Measurements from ENCODE around the gene TAF15. TPM values are rescaled to one million over a fixed set of nuclear protein-coding genes. Genes with fewer than 3 reads are reported as not detected.

The TAF15 gene
- total RNA-seq, 2 experiments from 2014 or later, result 269 to 271 TPM

DNA sequence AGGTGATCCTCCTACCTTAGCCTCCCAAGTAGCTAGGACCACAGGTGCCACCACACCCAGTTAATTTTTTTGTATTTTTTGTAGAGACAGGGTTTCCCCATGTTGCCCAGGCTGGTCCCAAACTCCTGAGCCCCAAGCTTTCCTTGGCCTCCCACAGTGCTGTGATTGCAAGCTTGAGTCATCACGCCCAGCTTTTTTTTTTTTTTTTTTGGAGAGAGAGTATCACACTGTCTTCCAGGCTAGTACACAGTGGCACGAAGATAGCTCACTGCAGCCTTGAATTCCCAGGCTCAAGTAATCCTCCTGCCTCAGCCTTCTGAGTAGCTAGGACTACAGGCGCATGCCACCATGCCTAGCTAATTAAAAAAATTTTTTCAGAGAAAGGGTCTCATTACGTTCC lies 32.2 kb downstream of the TAF15 start:
- DNase-seq, result no peak
- CTCF ChIA-PET, result interaction anchor here (1.3 kb wide), 1 partner anchor 9 kb away, joined by 6 read pairs; no protein-coding TSS in a partner anchor
- Mint-ChIP-seq H3K27ac (no peak overlapping the region), H3K4me1 (ENCODE audit: low read depth) (peaks cover 6% of the 10 kb centered on the region), H3K9me3 (no peaks in the 10 kb centered on the region), H3K27me3 (no peaks in the 10 kb centered on the region), H3K36me3 (peaks cover 48% of the 10 kb centered on the region), H3K4me3 (no peak overlapping the region)
- intact Hi-C loops (cut with micrococcal nuclease), result loop anchor here (10.0 kb wide), 1 partner anchor 303 kb away; no protein-coding TSS in a partner anchor
- POLR2A ChIA-PET, result no interaction called here

DNA sequence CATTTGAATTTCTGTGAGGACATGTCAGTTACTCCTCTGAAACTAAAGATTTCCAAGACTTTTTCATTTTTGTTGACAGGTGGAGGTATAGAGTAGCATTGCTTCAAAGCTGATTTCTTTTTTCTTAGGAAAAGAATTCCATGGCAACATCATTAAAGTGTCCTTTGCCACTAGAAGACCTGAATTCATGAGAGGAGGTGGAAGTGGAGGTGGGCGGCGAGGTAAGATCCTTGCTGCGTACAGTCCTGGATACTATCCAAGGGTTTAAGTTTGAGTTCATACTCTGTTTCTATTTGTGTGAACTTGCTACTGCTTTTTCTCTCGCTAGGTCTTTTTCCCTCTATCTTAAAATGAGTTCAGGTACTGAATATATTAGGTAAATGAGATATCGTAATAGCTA lies 33.0 kb downstream of the TAF15 start:
- DNase-seq, result no peak
- intact Hi-C loops (cut with micrococcal nuclease), result loop anchor here (10.0 kb wide), 1 partner anchor 303 kb away; no protein-coding TSS in a partner anchor
- ChIA-PET POLR2A (interaction anchor here (0.6 kb wide), 1 partner anchor 48 kb away, joined by 3 read pairs; no protein-coding TSS in a partner anchor), CTCF (no interaction called here)
- no peaks in the 10 kb centered on the region for H3K9me3 Mint-ChIP-seq
- peaks cover 9% of the 10 kb centered on the region for H3K4me1 Mint-ChIP-seq (ENCODE audit: low read depth)
- peak overlapping the region; percentile 4 for H3K27ac Mint-ChIP-seq
- no peaks in the 10 kb centered on the region for H3K27me3 Mint-ChIP-seq
- H3K36me3 Mint-ChIP-seq, result peaks cover 44% of the 10 kb centered on the region
- no peak overlapping the region for H3K4me3 Mint-ChIP-seq

DNA sequence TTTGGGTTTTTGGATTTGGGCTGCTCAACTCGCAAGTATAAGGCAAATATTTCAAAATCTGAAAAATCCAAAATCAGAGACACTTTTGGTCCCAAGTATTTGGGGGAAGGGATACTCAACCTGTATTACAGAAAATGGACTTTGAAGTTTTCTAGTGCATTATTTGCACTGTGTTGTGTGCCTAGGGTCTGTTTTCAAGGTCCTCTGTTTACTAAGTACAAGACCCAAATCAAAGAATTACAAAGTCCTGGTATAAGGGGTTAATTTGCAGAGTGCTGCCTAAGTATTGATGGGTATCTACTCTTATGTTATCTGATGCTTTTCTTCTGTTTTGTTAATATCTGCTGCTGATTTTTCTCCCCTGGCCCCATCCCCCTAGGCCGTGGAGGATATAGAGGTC lies 34.4 kb downstream of the TAF15 start:
- H3K27me3 Mint-ChIP-seq, result no peaks in the 10 kb centered on the region
- intact Hi-C loops (cut with micrococcal nuclease), result loop anchor here (10.0 kb wide), 1 partner anchor 301 kb away; no protein-coding TSS in a partner anchor
- H3K27ac Mint-ChIP-seq, result no peak overlapping the region
- ChIA-PET POLR2A (no interaction called here), CTCF (no interaction called here)
- no peak overlapping the region for H3K4me3 Mint-ChIP-seq
- H3K9me3 Mint-ChIP-seq, result no peaks in the 10 kb centered on the region
- H3K36me3 Mint-ChIP-seq, result peaks cover 41% of the 10 kb centered on the region
- H3K4me1 Mint-ChIP-seq (ENCODE audit: low read depth), result peaks cover 9% of the 10 kb centered on the region
- no peak for DNase-seq

DNA sequence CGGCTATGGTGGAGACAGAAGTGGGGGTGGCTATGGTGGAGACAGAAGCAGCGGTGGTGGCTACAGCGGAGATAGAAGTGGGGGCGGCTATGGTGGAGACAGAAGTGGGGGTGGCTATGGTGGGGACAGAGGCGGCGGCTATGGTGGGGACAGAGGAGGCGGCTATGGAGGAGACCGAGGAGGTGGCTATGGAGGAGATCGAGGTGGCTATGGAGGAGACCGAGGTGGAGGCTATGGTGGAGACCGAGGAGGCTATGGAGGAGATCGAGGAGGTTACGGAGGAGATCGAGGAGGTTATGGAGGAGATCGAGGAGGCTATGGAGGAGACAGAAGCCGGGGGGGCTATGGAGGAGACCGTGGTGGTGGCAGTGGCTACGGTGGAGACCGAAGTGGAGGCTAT lies 35.3 kb downstream of the TAF15 start:
- H3K9me3 Mint-ChIP-seq, result no peaks in the 10 kb centered on the region
- DNase-seq, result no peak
- H3K27me3 Mint-ChIP-seq, result no peaks in the 10 kb centered on the region
- ChIA-PET POLR2A (no interaction called here), CTCF (no interaction called here)
- H3K4me3 Mint-ChIP-seq, result no peak overlapping the region
- intact Hi-C loops (cut with micrococcal nuclease), result loop anchor here (10.0 kb wide), 1 partner anchor 300 kb away; no protein-coding TSS in a partner anchor
- H3K27ac Mint-ChIP-seq, result no peak overlapping the region
- peaks cover 42% of the 10 kb centered on the region for H3K36me3 Mint-ChIP-seq
- H3K4me1 Mint-ChIP-seq (ENCODE audit: low read depth), result peaks cover 10% of the 10 kb centered on the region

DNA sequence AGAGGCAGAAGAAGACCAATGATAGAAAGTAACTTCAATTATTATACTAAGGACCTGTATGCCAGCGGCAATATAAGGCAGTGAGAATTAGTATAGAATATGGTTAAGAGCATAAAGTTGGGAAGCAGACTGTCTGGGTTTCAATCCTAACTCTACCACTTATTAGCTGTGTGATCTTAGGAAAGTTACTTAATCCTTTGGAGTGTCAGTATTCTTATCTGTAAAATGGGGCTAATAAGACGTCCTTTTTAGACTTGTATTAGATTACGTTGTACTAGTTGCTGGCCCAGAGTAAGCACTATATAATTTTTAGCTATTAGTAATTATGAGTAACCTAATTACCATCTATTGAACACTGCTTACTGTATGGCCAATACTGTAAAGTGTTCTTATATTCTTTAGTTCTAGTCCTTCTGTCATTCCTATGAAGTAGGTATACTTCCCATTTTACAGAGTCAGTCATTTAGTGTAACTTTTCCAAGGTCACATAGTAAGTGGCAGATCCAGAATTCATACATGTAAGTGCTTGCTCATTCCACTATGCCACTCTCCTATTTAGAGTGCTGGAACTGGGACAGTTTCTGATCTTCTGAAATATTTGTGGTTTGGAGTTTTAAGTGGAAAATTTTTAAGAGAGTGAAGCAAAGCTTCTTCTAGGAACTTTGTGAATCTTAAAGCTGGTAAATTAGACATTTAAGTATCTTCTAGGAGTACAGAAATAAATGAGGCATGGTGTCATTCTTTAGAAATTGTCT lies 36.9 kb downstream of the TAF15 start:
- Mint-ChIP-seq H3K4me3 (no peak overlapping the region), H3K27me3 (no peaks in the 10 kb centered on the region), H3K36me3 (peaks cover 39% of the 10 kb centered on the region), H3K27ac (no peak overlapping the region), H3K4me1 (ENCODE audit: low read depth) (peaks cover 13% of the 10 kb centered on the region), H3K9me3 (no peaks in the 10 kb centered on the region)
- ChIA-PET CTCF (interaction anchor here (1.1 to 3.6 kb wide), 2 partner anchors 82 to 669 kb away, joined by 3 to 16 read pairs; no protein-coding TSS in a partner anchor), POLR2A (interaction anchor here (0.9 kb wide), 1 partner anchor 11 kb away, joined by 3 read pairs; no protein-coding TSS in a partner anchor)
- intact Hi-C loops (cut with micrococcal nuclease), result loop anchor here (5.0 to 10.0 kb wide), 3 partner anchors 86 to 299 kb away; partner anchors contain the start of gene RDM1
- DNase-seq, result no peak

DNA sequence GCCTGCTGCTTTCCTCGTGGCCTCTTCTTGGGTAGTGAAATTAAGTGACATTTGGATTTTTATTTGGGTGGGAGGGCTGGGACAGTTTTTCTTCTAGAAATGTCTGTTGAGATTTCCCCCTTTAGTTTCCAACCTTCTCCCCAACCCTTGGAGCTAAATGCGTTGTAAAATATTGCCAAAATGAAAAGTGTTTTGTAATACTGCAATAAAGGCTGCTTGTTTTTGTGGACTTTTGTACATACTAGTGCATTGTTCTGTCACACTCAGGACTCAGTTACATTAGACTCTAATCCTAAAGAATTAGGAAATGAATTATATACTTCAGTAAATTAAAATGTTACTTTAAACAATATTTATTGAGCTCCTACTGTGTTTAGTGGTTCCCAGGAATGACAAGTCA lies 37.7 kb downstream of the TAF15 start:
- no peak for DNase-seq
- peaks cover 13% of the 10 kb centered on the region for H3K4me1 Mint-ChIP-seq (ENCODE audit: low read depth)
- intact Hi-C loops (cut with micrococcal nuclease), result loop anchor here (5.0 to 10.0 kb wide), 3 partner anchors 85 to 298 kb away; partner anchors contain the start of gene RDM1
- CTCF ChIA-PET, result interaction anchor here (1.0 to 3.6 kb wide), 6 partner anchors 50 to 668 kb away, joined by 3 to 21 read pairs (median 5); partner anchors contain the start of gene RDM1
- H3K27ac Mint-ChIP-seq, result no peak overlapping the region
- H3K9me3 Mint-ChIP-seq, result no peaks in the 10 kb centered on the region
- peaks cover 40% of the 10 kb centered on the region for H3K36me3 Mint-ChIP-seq
- H3K27me3 Mint-ChIP-seq, result no peaks in the 10 kb centered on the region
- POLR2A ChIA-PET, result interaction anchor here (0.9 kb wide), 1 partner anchor 10 kb away, joined by 3 read pairs; no protein-coding TSS in a partner anchor
- no peak overlapping the region for H3K4me3 Mint-ChIP-seq

DNA sequence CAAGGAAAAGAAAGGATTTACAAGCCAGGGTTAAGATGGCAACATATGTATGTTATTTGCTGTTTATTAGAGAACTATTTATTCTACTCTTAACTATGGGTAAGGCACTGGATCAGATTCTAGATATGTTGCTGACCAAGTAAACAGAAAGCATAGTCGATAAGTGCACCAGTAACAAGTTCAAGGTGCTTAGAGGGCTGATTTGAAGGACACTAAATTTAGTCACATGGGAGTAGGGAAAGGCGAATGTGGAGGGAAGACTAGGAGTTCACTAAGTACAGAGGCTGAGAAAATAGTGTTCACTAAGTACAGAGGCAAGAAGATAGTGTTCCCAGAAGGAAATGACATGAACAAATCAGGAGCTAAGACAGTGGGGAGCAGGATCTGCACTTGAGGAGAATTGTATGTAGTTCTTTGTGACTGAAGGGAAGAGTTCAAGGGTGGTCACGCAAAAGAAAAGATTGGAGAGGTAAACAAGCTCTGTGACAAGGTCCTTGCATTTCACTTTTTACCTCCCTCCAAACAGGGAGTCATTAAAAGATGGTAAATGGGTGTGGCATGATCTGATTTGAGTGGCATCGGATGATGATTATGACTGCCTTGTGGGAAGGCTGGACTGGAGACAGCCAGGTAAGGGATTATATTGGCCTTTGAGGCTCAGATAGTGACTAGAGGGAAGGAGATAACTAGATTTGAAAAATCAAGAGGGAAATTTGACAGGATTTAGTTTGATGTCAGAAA lies 38.5 kb downstream of the TAF15 start:
- ChIA-PET CTCF (interaction anchor here (0.6 to 3.6 kb wide), 16 partner anchors 9 to 301 kb away, joined by 3 to 21 read pairs (median 6); partner anchors contain the start of gene RDM1), POLR2A (interaction anchor here (0.7 kb wide), 1 partner anchor 84 kb away, joined by 4 read pairs; no protein-coding TSS in a partner anchor)
- Mint-ChIP-seq H3K4me3 (no peak overlapping the region), H3K36me3 (peaks cover 38% of the 10 kb centered on the region), H3K9me3 (no peaks in the 10 kb centered on the region), H3K4me1 (ENCODE audit: low read depth) (peaks cover 13% of the 10 kb centered on the region), H3K27ac (peak overlapping the region; percentile 19), H3K27me3 (no peaks in the 10 kb centered on the region)
- DNase-seq, result no peak
- intact Hi-C loops (cut with micrococcal nuclease), result loop anchor here (5.0 to 10.0 kb wide), 3 partner anchors 84 to 297 kb away; partner anchors contain the start of gene RDM1

DNA sequence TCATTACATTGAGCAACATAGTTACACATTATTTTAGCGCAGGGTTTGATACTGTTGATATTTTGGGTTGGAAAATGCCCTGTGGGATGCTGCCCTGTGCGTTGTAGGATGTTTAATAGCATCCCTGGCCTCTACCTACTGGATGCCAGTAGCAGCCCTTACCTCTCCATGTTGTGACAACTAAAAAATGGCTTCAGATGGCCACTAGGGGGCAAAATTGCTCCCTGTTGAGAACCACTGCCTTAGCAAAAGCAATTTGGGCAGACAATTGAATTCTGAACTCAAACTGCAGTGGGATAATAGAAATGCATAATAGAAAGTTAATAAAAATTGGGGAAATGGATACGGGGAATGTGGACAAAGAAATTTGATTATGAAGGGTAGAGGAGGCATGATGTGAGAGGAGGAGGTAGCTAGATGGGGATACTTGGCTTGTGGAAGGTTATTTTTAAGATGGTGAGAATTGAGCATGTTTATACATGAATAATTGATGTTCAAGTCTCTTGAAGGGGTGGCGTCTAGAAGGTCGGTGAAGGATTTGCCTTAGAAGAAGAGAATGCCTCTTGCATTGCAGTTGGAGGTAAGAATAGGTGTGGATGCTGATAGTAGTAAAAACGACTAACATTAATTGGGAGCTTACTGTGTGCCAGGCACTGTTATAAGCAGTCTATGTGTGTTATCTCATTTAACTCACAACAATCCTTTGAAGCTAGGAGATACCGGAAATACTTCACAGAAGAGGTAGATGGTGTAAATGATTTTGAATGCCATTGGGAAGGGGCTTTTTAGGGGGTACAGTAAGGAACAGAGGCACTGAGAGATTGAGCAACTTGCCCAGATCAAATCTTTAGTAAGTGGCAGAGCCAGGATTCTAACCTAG lies 40.4 kb downstream of the TAF15 start:
- ChIA-PET POLR2A (no interaction called here), CTCF (interaction anchor here (0.6 to 3.6 kb wide), 35 partner anchors 8 to 636 kb away, joined by 3 to 21 read pairs (median 5); partner anchors contain the start of genes RDM1 and TAF15)
- no peaks in the 10 kb centered on the region for H3K9me3 Mint-ChIP-seq
- intact Hi-C loops (cut with micrococcal nuclease), result loop anchor here (5.0 to 10.0 kb wide), 4 partner anchors 65 to 295 kb away; partner anchors contain the start of gene RDM1
- peak; percentile 62 for DNase-seq
- H3K36me3 Mint-ChIP-seq, result peaks cover 29% of the 10 kb centered on the region
- no peak overlapping the region for H3K4me3 Mint-ChIP-seq
- H3K27ac Mint-ChIP-seq, result no peak overlapping the region
- no peaks in the 10 kb centered on the region for H3K27me3 Mint-ChIP-seq
- H3K4me1 Mint-ChIP-seq (ENCODE audit: low read depth), result peaks cover 13% of the 10 kb centered on the region

DNA sequence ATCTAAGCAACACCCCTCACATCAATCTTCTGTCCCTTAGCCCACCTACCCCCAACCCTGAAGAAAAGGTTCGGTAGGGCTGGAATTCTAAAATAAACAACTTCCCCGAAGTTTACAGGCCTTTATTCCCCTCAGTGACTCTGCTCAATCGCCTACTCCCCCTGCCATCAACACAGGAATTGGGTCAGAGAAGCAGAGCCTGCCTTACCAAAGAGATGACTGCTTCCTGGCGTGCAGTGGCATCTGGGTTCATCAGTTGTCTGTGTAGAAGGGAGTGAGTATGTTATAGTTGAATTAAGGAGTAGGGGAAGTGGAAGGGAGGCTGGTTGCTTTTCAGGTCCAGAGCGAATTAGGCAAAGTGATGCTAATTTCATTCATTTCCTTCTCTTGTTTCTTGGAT lies 46.7 kb downstream of the TAF15 start:
- no peaks in the 10 kb centered on the region for H3K27me3 Mint-ChIP-seq
- no peak overlapping the region for H3K4me3 Mint-ChIP-seq
- ChIA-PET CTCF (interaction anchor here (0.6 to 1.3 kb wide), 2 partner anchors 13 to 16 kb away, joined by 3 to 5 read pairs; no protein-coding TSS in a partner anchor), POLR2A (interaction anchor here (0.9 kb wide), 1 partner anchor 16 kb away, joined by 3 read pairs; no protein-coding TSS in a partner anchor)
- intact Hi-C loops (cut with micrococcal nuclease), result loop anchor here (10.0 kb wide), 1 partner anchor 59 kb away; no protein-coding TSS in a partner anchor
- no peak for DNase-seq
- peaks cover 11% of the 10 kb centered on the region for H3K4me1 Mint-ChIP-seq (ENCODE audit: low read depth)
- peak overlapping the region; percentile 20 for H3K27ac Mint-ChIP-seq
- H3K9me3 Mint-ChIP-seq, result no peaks in the 10 kb centered on the region
- peaks cover 12% of the 10 kb centered on the region for H3K36me3 Mint-ChIP-seq

DNA sequence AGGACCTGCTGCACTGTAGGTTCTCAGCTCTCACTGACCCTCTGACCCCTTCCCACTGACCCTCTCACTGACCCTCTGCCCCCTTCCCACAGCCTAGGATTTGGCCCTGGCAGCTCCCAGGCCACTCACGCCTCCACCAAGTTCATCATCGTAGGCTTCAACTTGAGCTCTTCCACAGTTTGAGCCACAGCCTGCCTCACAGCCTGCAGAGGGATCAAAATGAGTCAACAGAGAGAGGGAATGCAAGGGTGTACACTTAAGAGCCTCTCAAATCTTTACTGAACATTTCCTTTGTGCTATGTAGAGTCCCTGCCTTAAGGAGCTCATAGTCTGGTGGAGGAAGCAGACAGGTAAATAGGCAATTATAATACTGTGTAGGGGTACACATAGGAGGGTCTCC lies 47.3 kb downstream of the TAF15 start:
- no peak overlapping the region for H3K4me3 Mint-ChIP-seq
- peak; percentile 38 for DNase-seq
- no peaks in the 10 kb centered on the region for H3K9me3 Mint-ChIP-seq
- H3K27me3 Mint-ChIP-seq, result no peaks in the 10 kb centered on the region
- H3K4me1 Mint-ChIP-seq (ENCODE audit: low read depth), result peaks cover 11% of the 10 kb centered on the region
- no peak overlapping the region for H3K27ac Mint-ChIP-seq
- CTCF ChIA-PET, result interaction anchor here (1.1 to 1.8 kb wide), 3 partner anchors 8 to 120 kb away, joined by 3 to 5 read pairs (median 5); no protein-coding TSS in a partner anchor
- H3K36me3 Mint-ChIP-seq, result peaks cover 9% of the 10 kb centered on the region
- POLR2A ChIA-PET, result interaction anchor here (0.9 to 1.4 kb wide), 3 partner anchors 10 to 23 kb away, joined by 3 read pairs; no protein-coding TSS in a partner anchor
- intact Hi-C loops (cut with micrococcal nuclease), result loop anchor here (10.0 kb wide), 1 partner anchor 58 kb away; no protein-coding TSS in a partner anchor

DNA sequence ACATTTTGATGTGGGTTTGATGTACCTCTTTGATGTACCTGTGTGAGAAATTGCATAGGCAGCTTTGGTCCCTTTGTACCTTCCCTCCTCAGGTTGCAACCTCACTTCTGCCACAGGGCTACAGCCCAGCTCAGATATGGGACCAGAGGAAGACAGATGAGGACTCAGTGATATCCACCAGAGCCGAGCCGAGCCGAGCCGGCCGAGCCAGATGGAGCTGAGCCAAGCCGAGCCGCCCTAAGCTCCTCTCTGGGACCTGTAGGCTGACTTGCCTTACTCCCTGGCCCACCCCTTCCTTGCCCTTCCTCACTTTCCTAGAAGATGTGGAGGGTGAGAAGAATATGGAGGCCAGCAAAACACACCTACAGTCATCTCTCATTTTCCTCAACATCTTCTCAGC lies 55.6 kb downstream of the TAF15 start:
- POLR2A ChIA-PET, result interaction anchor here (1.2 kb wide), 1 partner anchor 25 kb away, joined by 3 read pairs; no protein-coding TSS in a partner anchor
- CTCF ChIA-PET, result interaction anchor here (2.6 kb wide), 1 partner anchor 15 kb away, joined by 10 read pairs; no protein-coding TSS in a partner anchor
- peaks cover 3% of the 10 kb centered on the region for H3K36me3 Mint-ChIP-seq

More for the DNA sequence above, 55.6 kb downstream of the TAF15 start:
- no peak for DNase-seq
- no peak overlapping the region for H3K27ac Mint-ChIP-seq
- H3K9me3 Mint-ChIP-seq, result no peaks in the 10 kb centered on the region
- H3K27me3 Mint-ChIP-seq, result no peaks in the 10 kb centered on the region
- H3K4me3 Mint-ChIP-seq, result no peak overlapping the region
- intact Hi-C loops (cut with micrococcal nuclease), result no loop called here
- H3K4me1 Mint-ChIP-seq (ENCODE audit: low read depth), result peaks cover 12% of the 10 kb centered on the region

All from activated CD4-positive, alpha-beta memory T cell treated with anti-CD3 and anti-CD28 coated beads for 36 hours (primary cell).